T follicular helper cell (primary cell): ENCODE results near the gene ZNF468.
A peak's percentile ranks its signal among the peaks of the same experiment; 100 is the strongest.
"Not testable (repeated sequence)": the region's sequence is repeated elsewhere in the genome, so short reads cannot be mapped to it uniquely, and the experiment has no call there.

Experiments
- DNase-seq: peaks from one replicate; pipeline ENCODE4 v3.0.0-alpha.2; 2020; ENCODE audit warnings: low read depth

Gene ZNF468

DNA sequence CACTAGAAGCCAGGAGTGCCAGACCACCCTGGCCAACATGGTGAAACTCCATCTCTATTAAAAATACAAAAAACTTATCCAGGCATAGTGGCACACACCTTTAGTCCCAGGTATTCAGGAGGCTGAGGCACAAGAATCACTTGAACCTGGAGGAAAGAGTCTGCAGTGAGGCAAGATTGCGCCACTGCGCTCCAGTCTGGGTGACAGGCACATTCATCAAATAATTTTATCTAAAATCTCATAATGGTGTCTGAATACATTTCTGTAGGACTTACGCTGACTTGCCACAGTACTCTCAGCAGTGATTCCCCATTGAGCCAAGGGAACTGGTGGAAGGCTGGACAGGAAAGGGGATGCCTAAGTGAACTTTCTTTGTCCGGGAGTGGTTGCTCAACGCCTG is 31.7 kb downstream of the ZNF468 start:
- DNase-seq, result no peak

DNA sequence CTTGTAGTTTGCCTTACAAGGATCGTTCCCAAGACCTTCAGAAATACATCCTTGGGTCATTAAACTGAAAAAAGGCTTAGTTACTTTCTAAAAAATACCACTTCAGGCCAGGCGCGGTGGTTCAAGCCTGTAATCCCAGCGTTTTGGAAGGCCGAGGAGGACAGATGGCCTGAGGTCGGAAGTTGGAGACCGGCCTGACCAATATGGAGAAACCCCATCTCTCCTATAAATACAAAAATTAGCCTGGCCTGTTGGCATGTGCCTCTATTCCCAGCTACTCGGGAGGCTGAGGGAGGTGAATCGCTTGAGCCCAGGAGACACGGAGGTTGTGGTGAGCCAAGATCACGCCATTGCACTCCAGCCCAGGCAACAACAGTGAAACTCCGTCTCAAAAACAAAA is 33.7 kb downstream of the ZNF468 start:
- no peak for DNase-seq

DNA sequence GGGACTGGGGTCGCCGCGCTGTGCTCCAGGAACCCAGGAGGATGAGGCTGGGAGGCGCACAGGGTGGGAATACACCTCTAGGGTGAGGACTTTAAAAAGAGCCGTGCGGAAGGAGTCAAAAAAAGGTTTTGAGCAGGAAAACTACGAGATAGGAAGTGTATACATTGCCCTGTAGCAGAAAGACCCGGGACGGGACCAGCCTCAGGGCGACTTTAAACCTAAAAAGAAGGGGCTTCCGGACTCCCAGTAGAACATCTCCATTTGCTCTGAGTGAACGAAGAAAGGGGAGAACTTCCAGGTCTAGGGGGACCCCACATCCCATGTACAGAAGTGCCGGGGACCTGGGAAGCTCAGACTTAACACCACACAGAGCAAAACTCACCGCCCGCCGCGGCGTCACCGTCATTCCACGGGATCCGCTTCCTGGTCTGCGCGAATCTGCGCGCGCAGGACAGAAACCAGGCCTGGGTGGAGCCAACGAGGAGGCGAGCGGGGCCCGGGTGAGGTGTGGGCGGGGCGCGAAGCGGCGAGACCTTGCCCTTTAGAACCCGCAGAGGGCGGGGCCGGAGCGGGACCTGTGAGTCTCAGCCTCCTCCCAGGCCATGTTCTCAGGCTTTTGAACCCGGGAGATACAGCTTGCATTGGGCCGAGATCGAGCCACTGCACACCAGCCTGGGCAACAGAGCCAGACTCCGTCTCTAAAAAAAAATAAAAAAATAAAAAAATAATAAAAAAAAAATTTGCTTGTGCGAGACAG is 36.0 kb downstream of the ZNF468 start, which contains the start of gene ZNF28:
ZNF28 (minus strand) TSS at position 430 of the 757 bp plus-strand sequence. CDS start 3,675 bp downstream, outside the sequence.
- DNase-seq, result peak; percentile 38

DNA sequence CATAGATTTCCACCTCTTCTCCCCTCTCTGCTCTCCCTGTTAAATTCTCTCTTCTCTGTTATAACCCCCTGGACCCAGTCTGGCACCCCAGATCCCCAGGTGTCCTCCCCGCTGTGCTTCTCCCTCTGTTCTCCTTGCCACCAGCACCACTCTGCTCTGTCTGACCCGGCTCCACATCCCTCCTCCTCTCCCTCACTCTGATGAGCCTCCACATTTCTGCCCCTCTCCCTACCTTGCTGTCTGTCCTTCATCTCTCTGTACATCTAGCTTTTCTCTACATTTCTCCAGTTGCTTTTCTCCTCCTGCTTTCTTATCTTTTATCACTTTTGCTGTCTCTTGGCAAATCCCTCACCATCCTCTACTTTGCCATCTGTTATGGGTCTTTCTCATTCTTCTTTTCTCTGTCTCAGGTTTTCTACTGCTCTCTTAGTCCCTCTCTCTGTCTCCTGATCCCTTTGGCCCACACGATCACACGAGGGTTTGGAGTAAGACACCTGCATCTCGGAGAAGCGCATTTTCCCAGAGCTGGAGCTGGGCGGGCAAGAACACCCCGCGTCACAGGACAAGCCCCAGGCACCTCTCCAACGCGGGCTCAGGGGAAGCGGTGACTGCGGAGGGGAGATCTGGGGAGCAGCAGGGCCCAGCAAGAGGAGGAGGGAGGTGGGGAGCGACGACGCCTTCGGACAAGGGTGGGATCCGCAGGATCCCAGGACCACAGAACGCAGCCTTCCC is 36.8 kb downstream of the ZNF468 start:
- not testable (repeated sequence) for DNase-seq

DNA sequence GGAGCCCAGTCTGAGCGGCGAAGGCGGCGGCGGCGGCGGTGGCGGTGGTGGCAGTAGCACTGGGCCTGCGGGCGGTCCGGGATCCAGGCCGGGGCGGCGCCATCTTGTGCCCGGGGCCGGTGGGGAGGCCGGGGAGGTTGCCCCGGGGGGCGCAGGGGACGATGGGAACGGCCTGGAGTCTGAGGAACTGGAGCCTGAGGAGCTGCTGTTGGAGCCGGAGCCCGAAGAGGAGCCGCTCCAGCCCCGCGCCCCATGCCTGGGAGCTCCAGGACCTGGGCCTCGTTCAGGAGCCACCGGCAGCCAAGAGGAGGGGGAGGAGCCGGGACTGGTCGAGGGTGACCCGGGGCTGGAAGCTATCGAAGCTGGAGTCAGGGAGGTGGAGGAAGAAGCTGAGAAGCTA is 47.6 kb downstream of the ZNF468 start:
- DNase-seq, result no peak

DNA sequence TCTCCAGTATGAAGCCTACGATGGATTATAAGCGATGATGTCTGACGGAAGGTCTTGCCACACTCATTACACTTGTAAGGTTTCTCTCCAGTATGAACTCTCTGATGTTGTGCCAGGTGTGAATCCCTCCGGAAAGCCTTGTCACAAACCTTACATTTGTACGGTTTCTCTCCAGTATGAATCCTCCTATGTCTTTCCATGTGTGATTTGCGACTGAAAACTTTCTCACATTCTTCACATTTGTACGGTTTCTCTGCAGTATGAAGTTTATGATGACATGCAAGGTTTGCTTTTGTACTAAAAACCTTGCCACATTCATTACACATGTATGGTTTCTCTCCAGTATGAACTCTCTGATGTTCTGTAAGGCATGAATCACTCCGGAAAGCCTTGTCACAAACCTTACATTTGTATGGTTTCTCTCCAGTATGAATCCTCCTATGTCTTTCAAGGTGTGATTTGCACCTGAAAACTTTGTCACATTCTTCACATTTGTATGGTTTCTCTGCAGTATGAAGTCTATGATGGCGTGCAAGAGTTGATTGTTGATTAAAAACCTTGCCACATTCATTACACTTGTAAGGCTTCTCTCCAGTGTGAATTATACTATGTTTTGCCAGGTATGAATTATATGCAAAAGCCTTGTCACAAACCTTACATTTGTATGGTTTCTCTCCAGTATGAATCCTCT is 57.3 kb downstream of the ZNF468 start:
- not testable (repeated sequence) for DNase-seq

DNA sequence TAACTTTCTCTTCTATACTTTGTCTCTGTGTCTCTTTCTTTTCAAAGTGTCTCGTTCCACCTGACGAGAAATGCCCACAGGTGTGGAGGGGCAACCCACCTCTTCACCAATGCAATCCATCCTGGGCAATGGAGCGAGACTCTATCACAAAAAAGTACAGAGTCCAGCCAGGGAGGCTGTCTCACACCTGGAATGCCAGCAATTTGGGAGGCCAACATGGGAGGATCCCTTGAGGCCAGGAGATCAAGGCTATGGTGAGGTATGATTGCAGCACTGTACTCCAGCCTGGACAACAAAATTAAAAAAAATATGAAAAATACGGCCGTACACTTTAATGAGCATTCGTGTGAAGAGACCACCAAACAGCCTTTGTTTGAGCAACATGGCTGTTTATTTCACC is 68.0 kb downstream of the ZNF468 start:
- DNase-seq, result no peak
